ENCODE measurements around the gene EMID1. TPM values are rescaled to one million over a fixed set of nuclear protein-coding genes. Genes with fewer than 3 reads are reported as not detected.

Gene EMID1
- total RNA-seq, 3 donors from 2014 or later: 0.20 to 0.22 TPM; not detected in 1

DNA sequence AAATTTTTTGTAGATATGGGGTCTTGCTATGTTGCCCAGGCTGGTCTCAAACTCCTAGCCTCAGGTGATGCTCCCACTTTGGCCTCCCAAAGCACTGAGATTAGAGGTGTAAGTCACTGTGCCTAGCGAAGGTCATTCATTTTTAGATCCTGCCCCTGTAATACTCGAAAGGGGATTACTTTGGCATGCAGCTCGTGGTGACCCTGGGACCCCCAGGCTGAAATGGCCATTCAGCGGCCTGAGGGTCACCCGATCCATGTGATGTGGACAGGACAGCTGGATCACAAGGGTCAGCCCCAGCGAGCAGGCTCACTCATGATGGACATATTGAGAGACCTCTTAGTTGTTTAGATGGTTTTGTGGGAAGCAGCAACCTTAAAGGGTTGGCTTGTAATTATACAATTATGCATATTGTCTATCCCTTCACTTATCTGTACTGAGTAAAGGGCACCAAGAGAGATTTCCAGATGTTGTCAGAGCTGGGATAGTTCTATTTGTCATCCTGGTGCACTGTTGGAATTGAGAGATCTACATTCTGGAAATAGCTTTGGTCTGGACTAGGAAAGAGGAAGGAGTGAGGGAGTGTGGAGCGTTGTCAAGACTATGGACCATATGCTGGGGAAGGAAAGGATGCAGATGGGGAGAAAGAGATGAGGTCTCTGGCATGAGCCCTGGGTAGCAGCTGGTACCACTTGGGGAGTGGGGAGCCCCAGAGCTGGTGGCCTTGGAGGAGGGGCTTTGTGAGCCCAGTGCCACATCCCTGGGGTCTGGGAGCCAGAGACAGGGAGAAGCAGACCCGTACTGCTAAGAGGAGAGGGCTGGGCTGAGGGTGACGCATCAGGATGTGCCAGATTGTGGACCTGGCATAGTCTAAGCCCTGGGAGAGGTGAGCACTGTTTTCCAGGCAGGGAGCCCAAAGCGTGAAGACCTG, 46.5 kb downstream of the EMID1 start:
- Mint-ChIP-seq H3K9me3 (no peaks in the 10 kb centered on the region), H3K27me3 (ENCODE audit: low read depth) (peaks cover 2% of the 10 kb centered on the region), H3K36me3 (ENCODE audit: insufficient read depth) (no peaks in the 10 kb centered on the region)

DNA sequence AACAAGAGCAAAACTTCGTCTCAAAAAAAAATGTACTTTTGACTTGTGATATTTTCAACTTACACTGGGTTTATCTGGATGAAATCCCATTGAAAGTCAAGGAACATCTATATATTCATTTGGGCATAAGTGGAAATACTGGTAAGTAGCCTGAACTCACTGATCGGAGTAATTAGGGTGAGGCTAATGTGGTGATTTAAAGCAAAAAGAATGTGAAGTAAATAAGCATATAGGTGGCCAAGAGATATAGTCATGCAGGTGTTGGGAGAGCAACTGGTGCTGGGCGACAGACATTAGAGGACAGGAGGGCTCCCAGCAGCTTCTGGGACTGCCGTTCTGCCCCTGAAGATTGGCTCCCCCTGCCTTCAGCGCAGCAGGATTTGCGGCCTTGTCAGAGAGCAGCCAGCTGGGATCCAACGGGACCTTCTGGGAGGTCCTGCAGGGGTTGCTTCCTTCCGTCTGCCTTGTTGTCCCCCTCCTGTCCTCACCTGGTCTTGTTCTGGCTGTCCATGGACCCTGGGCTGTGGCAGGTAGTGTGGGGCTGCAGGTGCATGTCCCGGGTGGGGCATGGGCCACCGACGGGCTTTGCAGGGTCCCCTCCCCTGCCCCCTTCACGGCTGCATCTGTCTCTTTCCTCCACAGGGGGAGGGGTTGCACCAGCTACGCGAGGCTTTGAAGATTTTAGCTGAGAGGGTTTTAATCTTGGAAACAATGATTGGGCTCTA, 48.0 kb downstream of the EMID1 start:
- no peak for DNase-seq
- Mint-ChIP-seq H3K4me1 (ENCODE audit: low read depth) (no peaks in the 10 kb centered on the region), H3K4me3 (no peak overlapping the region), H3K9me3 (no peaks in the 10 kb centered on the region), H3K36me3 (ENCODE audit: insufficient read depth) (no peaks in the 10 kb centered on the region), H3K27me3 (ENCODE audit: low read depth) (peaks cover 2% of the 10 kb centered on the region)
- ATAC-seq: no peak

More for the DNA sequence above, 46.5 kb downstream of the EMID1 start:
- no peak for DNase-seq
- Mint-ChIP-seq H3K4me3 (no peak overlapping the region), H3K4me1 (ENCODE audit: low read depth) (no peaks in the 10 kb centered on the region)
- ATAC-seq: no peak

DNA sequence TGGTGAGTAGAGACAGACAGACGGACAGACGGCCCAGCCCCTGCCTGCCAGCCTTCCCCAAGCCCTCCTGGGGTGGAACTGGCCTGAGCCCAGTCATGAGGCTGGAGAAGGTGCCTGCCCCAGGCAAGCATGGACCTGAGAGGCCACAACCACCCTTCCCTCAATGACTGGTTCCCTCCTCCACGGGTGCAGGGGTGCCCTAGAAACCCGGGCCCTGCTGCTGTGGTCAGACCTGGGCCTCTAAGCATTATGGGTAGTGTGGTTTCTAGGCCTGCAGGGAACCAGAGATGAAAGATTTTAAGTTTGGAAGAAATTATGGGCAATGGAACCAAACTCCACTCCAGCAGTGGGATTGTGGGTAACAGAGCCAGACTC, 48.6 kb downstream of the EMID1 start:
- no peak overlapping the region for H3K4me3 Mint-ChIP-seq
- DNase-seq (no peak), ATAC-seq (no peak)
- no peaks in the 10 kb centered on the region for H3K36me3 Mint-ChIP-seq (ENCODE audit: insufficient read depth)
- no peaks in the 10 kb centered on the region for H3K4me1 Mint-ChIP-seq (ENCODE audit: low read depth)
- peaks cover 2% of the 10 kb centered on the region for H3K27me3 Mint-ChIP-seq (ENCODE audit: low read depth)
- H3K9me3 Mint-ChIP-seq: no peaks in the 10 kb centered on the region

DNA sequence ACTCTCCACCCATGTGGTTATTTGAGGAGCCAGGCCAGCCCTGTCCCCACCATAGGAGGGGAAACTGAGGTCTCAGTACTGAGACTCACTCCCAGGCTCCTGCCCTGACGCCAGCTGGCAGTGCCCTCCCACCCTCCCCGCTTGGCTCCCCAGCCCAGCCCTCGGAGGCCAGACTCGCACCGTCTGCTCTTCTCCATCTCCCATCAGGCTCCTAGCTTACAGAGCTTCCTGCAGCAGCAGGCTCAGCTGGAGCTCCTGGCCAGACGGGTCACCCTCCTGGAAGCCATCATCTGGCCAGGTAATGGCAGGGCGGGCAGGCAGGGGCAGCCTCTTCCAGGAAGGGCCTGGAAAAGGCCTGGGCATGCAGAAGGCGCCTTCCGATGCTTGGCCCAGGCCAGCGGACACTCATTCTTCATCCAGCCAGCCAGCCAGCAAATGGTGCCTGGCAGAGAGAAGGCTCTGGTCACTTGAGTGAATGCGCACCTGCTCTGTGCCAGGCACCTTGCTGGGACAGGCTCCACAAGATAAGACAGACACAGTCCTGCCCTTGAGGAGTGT, 49.4 kb downstream of the EMID1 start:
- DNase-seq: no peak
- H3K4me3 Mint-ChIP-seq: no peak overlapping the region

DNA sequence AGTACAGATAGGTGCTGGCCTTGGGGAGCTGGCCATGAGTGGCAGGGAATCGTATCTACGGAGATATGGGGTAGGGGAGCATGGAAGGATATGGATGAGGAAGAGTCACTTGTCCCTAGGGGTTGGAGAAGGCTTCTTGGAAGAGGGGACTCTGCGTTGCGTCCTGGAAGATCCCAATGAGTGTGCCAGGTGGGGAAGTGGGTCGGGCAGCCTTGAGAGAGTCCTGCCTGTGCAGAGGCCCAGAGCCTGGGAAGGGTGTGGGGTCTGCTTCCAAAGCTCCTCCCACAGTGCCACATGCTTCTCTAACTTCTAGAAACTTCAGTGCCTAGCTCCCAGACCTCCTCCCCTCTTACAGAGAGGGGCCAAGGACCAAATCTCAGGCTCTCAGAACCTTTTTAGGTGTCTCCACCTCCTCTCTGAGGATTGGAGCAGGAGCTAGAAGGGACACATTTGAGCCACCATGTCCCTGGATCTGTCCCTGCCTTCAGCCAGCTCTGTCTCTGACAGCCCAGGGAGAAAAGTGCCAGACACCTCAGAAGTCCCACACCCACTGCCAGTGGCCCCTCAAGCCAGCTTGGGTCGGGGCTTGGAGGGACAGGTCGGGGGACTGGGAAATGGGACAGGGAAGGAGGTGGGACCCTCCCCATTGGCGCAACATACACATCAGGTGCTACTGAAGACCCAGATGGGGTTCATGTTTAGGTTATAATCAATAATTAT, 51.1 kb downstream of the EMID1 start:
- DNase-seq (no peak), ATAC-seq (no peak)
- Mint-ChIP-seq H3K4me3 (no peak overlapping the region), H3K9me3 (no peaks in the 10 kb centered on the region), H3K27me3 (ENCODE audit: low read depth) (peaks cover 2% of the 10 kb centered on the region), H3K36me3 (ENCODE audit: insufficient read depth) (no peaks in the 10 kb centered on the region), H3K4me1 (ENCODE audit: low read depth) (no peaks in the 10 kb centered on the region)

More for the DNA sequence above, 49.4 kb downstream of the EMID1 start:
- no peak for ATAC-seq
- Mint-ChIP-seq H3K36me3 (ENCODE audit: insufficient read depth) (no peaks in the 10 kb centered on the region), H3K27me3 (ENCODE audit: low read depth) (peaks cover 2% of the 10 kb centered on the region), H3K9me3 (no peaks in the 10 kb centered on the region), H3K4me1 (ENCODE audit: low read depth) (no peaks in the 10 kb centered on the region)

DNA sequence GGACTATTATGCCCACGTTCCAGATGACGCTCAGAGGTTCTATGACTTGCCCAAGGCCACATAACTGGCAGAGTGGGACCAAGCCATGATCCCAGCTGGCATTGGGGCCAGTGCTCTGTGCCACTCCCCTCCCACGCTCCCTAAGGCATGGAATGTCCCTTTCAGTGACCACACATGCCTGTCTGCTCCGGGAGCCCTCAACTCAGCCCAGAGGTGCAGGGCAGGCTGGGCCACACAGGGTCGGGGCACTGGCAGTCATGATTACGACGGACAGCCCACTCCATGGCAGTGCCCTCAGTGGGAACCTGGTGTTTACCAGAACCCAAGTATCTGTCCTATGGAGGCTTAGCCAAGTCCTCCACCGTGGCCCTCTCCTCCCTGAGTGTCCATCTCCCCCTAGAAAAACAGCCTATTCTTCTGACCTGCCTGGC, 52.1 kb downstream of the EMID1 start:
- Mint-ChIP-seq H3K4me1 (ENCODE audit: low read depth) (no peaks in the 10 kb centered on the region), H3K36me3 (ENCODE audit: insufficient read depth) (no peaks in the 10 kb centered on the region), H3K27me3 (ENCODE audit: low read depth) (peaks cover 2% of the 10 kb centered on the region), H3K4me3 (no peak overlapping the region), H3K9me3 (no peaks in the 10 kb centered on the region)
- no peak for ATAC-seq
- DNase-seq: no peak

DNA sequence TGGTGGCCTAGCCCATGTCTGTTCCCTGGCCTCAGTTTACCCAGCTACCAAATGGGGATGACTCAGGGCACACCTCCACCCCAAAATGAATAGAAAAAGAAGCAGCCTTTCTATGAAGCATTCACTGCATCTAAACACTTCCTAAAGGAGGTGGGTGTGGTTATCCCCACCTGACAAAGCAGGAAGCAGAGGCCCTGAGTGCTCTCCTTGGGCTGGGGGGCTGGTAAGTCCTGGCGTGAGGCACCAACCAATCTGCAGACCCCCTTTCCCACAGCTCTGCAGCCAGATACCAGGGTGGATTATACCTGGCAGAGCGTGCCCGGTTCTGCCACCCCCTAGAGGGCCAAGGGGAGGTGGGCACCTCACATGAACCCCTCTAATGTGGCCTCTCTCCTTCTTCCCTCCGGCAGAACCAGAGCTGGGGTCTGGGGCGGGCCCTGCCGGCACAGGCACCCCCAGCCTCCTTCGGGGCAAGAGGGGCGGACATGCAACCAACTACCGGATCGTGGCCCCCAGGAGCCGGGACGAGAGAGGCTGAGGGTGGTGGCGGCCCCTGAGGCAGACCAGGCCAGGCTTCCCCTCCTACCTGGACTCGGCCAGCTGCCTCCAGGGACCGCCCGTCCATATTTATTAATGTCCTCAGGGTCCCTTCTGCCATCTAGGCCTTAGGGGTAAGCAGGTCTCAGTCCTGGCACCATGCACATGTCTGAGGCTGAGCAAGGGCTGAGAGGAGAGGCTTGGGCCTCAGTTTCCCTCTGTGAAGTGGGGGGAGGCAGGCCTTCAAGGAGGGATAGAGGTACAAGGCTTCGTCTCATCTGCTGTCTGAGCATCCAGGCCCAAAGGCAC, 52.9 kb downstream of the EMID1 start:
- Mint-ChIP-seq H3K4me1 (ENCODE audit: low read depth) (no peaks in the 10 kb centered on the region), H3K4me3 (no peak overlapping the region), H3K27me3 (ENCODE audit: low read depth) (no peaks in the 10 kb centered on the region), H3K9me3 (no peaks in the 10 kb centered on the region), H3K36me3 (ENCODE audit: insufficient read depth) (no peaks in the 10 kb centered on the region)
- ATAC-seq: no peak
- DNase-seq: no peak

DNA sequence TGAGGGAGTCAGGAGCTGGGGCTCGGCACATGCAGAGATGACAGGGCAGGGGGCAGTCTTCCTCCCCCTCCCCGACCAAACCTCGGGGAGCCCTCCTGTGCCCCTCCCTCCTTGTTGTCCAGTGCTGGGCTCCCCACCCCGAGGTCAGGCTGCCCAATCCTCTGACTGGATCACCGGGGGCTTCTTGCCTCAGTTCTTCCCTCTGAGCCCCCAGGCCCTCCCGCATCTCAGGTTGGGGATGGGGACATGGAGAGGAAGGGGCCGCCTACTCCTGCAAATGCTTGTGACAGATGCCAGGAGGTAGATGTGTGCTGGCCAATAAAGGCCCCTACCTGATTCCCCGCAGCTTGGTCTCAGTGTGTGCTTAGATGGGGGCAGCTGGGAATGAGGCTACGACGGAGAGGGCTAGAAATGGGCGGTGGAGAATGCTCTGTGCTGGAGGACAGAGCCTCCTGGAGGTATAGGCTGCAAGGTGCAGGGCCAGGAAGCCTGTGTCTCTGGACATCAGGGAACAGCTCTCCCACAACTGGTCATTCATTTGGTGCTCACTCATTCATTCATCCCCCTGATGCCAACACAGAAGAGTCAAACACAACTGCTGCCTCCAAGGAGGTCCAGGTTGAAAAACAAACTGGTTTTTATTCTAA, 53.7 kb downstream of the EMID1 start:
- H3K4me3 Mint-ChIP-seq: no peak overlapping the region
- ATAC-seq: no peak
- no peak for DNase-seq
- H3K27me3 Mint-ChIP-seq (ENCODE audit: low read depth): no peaks in the 10 kb centered on the region
- H3K36me3 Mint-ChIP-seq (ENCODE audit: insufficient read depth): peaks cover under 1% of the 10 kb centered on the region
- H3K9me3 Mint-ChIP-seq: no peaks in the 10 kb centered on the region
- H3K4me1 Mint-ChIP-seq (ENCODE audit: low read depth): no peaks in the 10 kb centered on the region

DNA sequence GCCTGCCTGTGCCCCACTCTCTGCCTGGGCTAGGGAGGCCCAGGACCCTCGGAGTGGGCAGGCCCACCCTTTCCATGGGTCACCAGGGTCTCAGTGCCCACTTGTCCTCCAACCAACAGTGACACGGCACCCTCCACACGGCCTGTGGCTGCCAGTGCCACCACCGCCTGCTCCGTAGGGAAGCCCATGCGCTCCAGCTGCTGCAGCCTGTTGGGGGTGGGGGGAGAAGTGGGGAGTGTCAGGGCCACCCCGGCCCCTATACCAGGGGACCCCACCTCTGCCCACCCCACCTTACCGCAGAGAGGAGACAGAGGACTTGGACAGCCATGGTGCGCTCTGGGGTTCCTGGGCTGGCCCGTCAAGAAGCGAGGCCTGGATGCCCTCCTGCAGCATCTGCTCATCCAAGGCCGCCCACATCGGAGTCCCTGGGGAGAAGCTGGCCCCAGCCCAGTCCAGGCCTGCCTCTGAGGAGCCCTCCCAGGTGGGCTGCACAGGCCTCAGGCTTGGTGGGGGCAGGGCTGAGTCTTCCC, 54.4 kb downstream of the EMID1 start:
- H3K9me3 Mint-ChIP-seq: no peaks in the 10 kb centered on the region
- no peaks in the 10 kb centered on the region for H3K27me3 Mint-ChIP-seq (ENCODE audit: low read depth)
- no peaks in the 10 kb centered on the region for H3K4me1 Mint-ChIP-seq (ENCODE audit: low read depth)
- ATAC-seq (no peak), DNase-seq (no peak)
- no peak overlapping the region for H3K4me3 Mint-ChIP-seq
- H3K36me3 Mint-ChIP-seq (ENCODE audit: insufficient read depth): peaks cover 2% of the 10 kb centered on the region

DNA sequence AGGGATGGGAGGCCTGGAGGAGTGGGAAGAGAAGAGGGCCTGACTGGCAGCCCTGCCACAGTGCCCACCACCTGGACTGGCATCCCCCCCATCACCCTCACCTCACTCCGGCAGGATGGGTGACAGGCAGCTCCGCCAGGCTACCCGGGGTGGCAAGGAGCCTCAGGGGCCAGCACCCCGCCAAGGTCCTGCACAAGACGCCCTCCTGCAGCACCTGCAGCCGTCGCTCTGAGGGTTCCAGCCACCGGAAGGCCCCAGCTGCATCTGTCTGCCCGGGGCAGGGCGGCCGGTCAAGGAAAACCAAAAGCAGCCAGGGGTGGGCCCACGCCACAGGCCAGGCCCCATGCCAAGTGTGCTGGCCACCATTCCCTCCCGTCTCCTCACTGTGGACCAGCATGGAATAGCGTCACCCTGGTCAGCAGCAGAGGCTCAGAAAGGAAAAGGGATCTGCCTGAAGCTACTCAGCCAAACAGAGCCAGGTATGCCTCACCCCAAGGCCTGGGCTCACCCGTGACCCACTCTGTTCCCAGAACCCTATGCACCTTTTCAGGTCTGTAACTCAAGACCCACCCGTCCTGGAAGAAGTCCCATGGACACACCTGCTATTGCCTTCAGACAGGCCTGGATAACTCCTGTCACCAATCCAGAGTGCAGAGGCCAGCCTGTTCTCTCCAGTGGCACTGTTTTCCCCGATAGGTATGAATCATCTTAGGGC, 55.1 kb downstream of the EMID1 start:
- no peaks in the 10 kb centered on the region for H3K4me1 Mint-ChIP-seq (ENCODE audit: low read depth)
- H3K36me3 Mint-ChIP-seq (ENCODE audit: insufficient read depth): peaks cover 2% of the 10 kb centered on the region
- no peak overlapping the region for H3K4me3 Mint-ChIP-seq
- DNase-seq (no peak), ATAC-seq (no peak)
- H3K9me3 Mint-ChIP-seq: no peaks in the 10 kb centered on the region
- no peaks in the 10 kb centered on the region for H3K27me3 Mint-ChIP-seq (ENCODE audit: low read depth)

DNA sequence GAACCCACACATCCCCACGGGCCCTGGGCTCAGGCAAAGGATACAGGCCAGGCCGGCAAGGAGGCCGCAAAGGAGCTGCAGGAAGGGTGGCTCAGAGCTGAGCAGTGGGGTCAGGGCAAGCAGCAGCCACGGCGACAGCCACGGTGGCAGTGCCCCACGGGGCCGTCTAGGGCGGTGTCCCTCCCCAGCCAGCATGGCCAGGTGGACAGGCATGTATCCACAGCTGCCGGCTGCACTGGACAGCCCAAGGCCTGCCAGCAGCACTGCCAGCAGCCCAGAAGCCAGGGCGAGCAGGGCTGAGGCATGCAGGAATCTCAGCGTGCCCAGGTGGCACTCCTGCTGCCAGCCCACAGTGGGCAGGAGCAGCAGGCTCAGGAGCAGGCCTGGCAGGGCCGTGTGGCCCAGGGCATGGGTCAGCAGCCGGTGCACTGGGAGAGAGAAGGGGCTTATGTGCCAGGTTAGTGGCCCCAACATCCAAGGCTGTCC, 58.1 kb downstream of the EMID1 start:
- no peak for ATAC-seq
- Mint-ChIP-seq H3K27me3 (ENCODE audit: low read depth) (no peaks in the 10 kb centered on the region), H3K9me3 (no peaks in the 10 kb centered on the region), H3K4me1 (ENCODE audit: low read depth) (peaks cover 9% of the 10 kb centered on the region), H3K36me3 (ENCODE audit: insufficient read depth) (peaks cover 11% of the 10 kb centered on the region), H3K4me3 (no peak overlapping the region)
- no peak for DNase-seq

DNA sequence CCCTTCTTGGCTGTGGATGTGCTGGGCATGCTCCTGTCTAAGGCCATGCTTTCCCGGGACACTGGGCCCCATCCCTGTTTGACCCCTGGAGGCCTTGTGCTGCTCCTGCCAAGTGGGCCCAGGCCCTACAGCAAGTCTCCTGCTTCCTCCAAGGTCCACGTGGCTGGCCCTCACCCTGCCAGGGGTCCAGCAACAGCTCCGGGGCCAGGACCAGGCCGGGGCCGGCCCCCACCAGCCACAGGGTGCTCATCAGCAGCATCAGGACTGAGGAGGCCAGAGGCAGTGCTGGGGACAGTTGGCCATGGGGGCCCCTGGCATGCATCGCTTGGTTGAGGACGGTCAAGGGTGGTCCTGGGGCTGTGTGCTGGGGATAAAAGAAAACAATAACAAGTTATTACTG, 59.6 kb downstream of the EMID1 start:
- Mint-ChIP-seq H3K36me3 (ENCODE audit: insufficient read depth) (peaks cover 23% of the 10 kb centered on the region), H3K27me3 (ENCODE audit: low read depth) (no peaks in the 10 kb centered on the region), H3K4me3 (no peak overlapping the region), H3K9me3 (no peaks in the 10 kb centered on the region), H3K4me1 (ENCODE audit: low read depth) (peaks cover 17% of the 10 kb centered on the region)
- DNase-seq (no peak), ATAC-seq (no peak)

Data from activated T-cell treated with anti-CD3 and anti-CD28 coated beads, Interleukin-2, amount 50 U/mL, for 4 hours (primary cell).